ENCODE results near the gene TCF3. TPM values are rescaled to one million over a fixed set of nuclear protein-coding genes. Genes with fewer than 3 reads are reported as not detected.
A peak's percentile ranks its signal among the peaks of the same experiment; 100 is the strongest.

Gene TCF3
- total RNA-seq, 1 donor, result 55.0 TPM

- Histone ChIP-seq H3K9me3 (ENCODE audit: low read depth, low read length) (no peaks in the 10 kb centered on the region), H3K4me1 (ENCODE audit: insufficient read depth, low read length) (no peaks in the 10 kb centered on the region), H3K4me2 (ENCODE audit: insufficient read depth, low read length) (no peak overlapping the region), H3K27me3 (ENCODE audit: insufficient read depth, low read length) (no peaks in the 10 kb centered on the region), H3K27ac (ENCODE audit: low read depth, low read length) (no peak overlapping the region), H3K79me2 (ENCODE audit: insufficient read depth, low read length) (no peaks in the 10 kb centered on the region), H3K4me3 (ENCODE audit: insufficient read depth, low read length) (no peak overlapping the region), H3K36me3 (ENCODE audit: insufficient read depth, low read length) (peaks cover 43% of the 10 kb centered on the region), H2AFZ (ENCODE audit: low read length) (no peak overlapping the region), H4K20me1 (ENCODE audit: insufficient read depth, low read length) (peaks cover 23% of the 10 kb centered on the region)
- TF ChIP-seq CTCF (IDR thresholded peaks at IDR 0.05; ENCODE audit: extremely low read depth, low read depth, low read length), result no peak
- DNase-seq (ENCODE audit: insufficient read length, low spot score, missing footprints), result no peak
Measured at GRCh38 chr19:1620502-1620901, 31.9 kb downstream of the TCF3 start.

- Histone ChIP-seq H3K36me3 (ENCODE audit: insufficient read depth, low read length) (peaks cover 41% of the 10 kb centered on the region), H3K79me2 (ENCODE audit: insufficient read depth, low read length) (no peaks in the 10 kb centered on the region), H3K27me3 (ENCODE audit: insufficient read depth, low read length) (no peaks in the 10 kb centered on the region), H3K4me1 (ENCODE audit: insufficient read depth, low read length) (no peaks in the 10 kb centered on the region), H3K9me3 (ENCODE audit: low read depth, low read length) (no peaks in the 10 kb centered on the region), H2AFZ (ENCODE audit: low read length) (no peak overlapping the region), H4K20me1 (ENCODE audit: insufficient read depth, low read length) (peaks cover 23% of the 10 kb centered on the region), H3K27ac (ENCODE audit: low read depth, low read length) (no peak overlapping the region), H3K4me3 (ENCODE audit: insufficient read depth, low read length) (no peak overlapping the region), H3K4me2 (ENCODE audit: insufficient read depth, low read length) (no peak overlapping the region)
- no peak for TF ChIP-seq CTCF (IDR thresholded peaks at IDR 0.05; ENCODE audit: extremely low read depth, low read depth, low read length)
- DNase-seq (ENCODE audit: insufficient read length, low spot score, missing footprints), result no peak
Measured at GRCh38 chr19:1619703-1620102, 32.7 kb downstream of the TCF3 start.

- Histone ChIP-seq H4K20me1 (ENCODE audit: insufficient read depth, low read length) (peaks cover 23% of the 10 kb centered on the region), H3K79me2 (ENCODE audit: insufficient read depth, low read length) (no peaks in the 10 kb centered on the region), H3K4me1 (ENCODE audit: insufficient read depth, low read length) (no peaks in the 10 kb centered on the region), H3K27me3 (ENCODE audit: insufficient read depth, low read length) (no peaks in the 10 kb centered on the region), H3K4me3 (ENCODE audit: insufficient read depth, low read length) (no peak overlapping the region), H3K27ac (ENCODE audit: low read depth, low read length) (no peak overlapping the region), H3K36me3 (ENCODE audit: insufficient read depth, low read length) (peaks cover 40% of the 10 kb centered on the region), H3K9me3 (ENCODE audit: low read depth, low read length) (no peaks in the 10 kb centered on the region), H3K4me2 (ENCODE audit: insufficient read depth, low read length) (no peak overlapping the region), H2AFZ (ENCODE audit: low read length) (no peak overlapping the region)
- DNase-seq (ENCODE audit: insufficient read length, low spot score, missing footprints), result no peak
- no peak for TF ChIP-seq CTCF (IDR thresholded peaks at IDR 0.05; ENCODE audit: extremely low read depth, low read depth, low read length)
Measured at GRCh38 chr19:1619094-1619439, 33.3 kb downstream of the TCF3 start.

GRCh38 chr19:1618157-1619093 lies 34.0 kb downstream of the TCF3 start:
- H3K4me3 ChIP-seq (ENCODE audit: insufficient read depth, low read length), result no peak overlapping the region
- H4K20me1 ChIP-seq (ENCODE audit: insufficient read depth, low read length), result peaks cover 23% of the 10 kb centered on the region
- TF ChIP-seq CTCF (IDR thresholded peaks at IDR 0.05; ENCODE audit: extremely low read depth, low read depth, low read length), result peak; percentile 29

More at GRCh38 chr19:1618157-1619093, 34.0 kb downstream of the TCF3 start:
- Histone ChIP-seq H3K36me3 (ENCODE audit: insufficient read depth, low read length) (peaks cover 43% of the 10 kb centered on the region), H3K4me1 (ENCODE audit: insufficient read depth, low read length) (no peaks in the 10 kb centered on the region), H3K27me3 (ENCODE audit: insufficient read depth, low read length) (no peaks in the 10 kb centered on the region), H3K27ac (ENCODE audit: low read depth, low read length) (no peak overlapping the region), H3K4me2 (ENCODE audit: insufficient read depth, low read length) (no peak overlapping the region), H3K79me2 (ENCODE audit: insufficient read depth, low read length) (no peaks in the 10 kb centered on the region), H2AFZ (ENCODE audit: low read length) (no peak overlapping the region), H3K9me3 (ENCODE audit: low read depth, low read length) (no peaks in the 10 kb centered on the region)
- DNase-seq (ENCODE audit: insufficient read length, low spot score, missing footprints), result peak; percentile 97

All from osteoblast (primary cell).